Smooth muscle cell (in vitro differentiated cells): Measurements from ENCODE around the gene KCNK18. TPM values are rescaled to one million over a fixed set of nuclear protein-coding genes. Genes with fewer than 3 reads are reported as not detected.

Source experiments
- DNase-seq: peaks from one replicate; lab custom pipeline; 2025; ENCODE audit not compliant: unreplicated experiment; lab: John Stamatoyannopoulos, UW
- H2AFZ ChIP-seq: fragments of 200-600 bp; sonication (generic); 2 replicates; pipeline ENCODE4 v1.6.0; 2016; ENCODE audit warnings: antibody characterized with exemption, low read depth, mild to moderate bottlenecking
- H3F3A ChIP-seq: fragments of 200-600 bp; sonication (generic); 2 replicates; pipeline ENCODE4 v1.6.0; 2017; ENCODE audit warnings: antibody characterized with exemption, low read depth
- H3K27ac ChIP-seq: fragments of 200-600 bp; sonication (generic); 2 replicates; pipeline ENCODE4 v1.5.1; 2016; ENCODE audit warnings: low read depth, mild to moderate bottlenecking
- H3K27me3 ChIP-seq: fragments of 200-600 bp; sonication (generic); 2 replicates; pipeline ENCODE4 v1.6.1; 2016; ENCODE audit warnings: low read depth, mild to moderate bottlenecking
- H3K36me3 ChIP-seq: fragments of 200-600 bp; sonication (generic); 2 replicates; pipeline ENCODE4 v1.5.1; 2016; ENCODE audit warnings: low read depth
- H3K4me1 ChIP-seq: fragments of 200-600 bp; sonication (generic); 2 replicates; pipeline ENCODE4 v1.5.1; 2016; ENCODE audit warnings: low read depth
- H3K4me2 ChIP-seq: fragments of 200-600 bp; sonication (generic); 2 replicates; pipeline ENCODE4 v1.6.0; 2016; ENCODE audit warnings: mild to moderate bottlenecking
- H3K4me3 ChIP-seq: fragments of 200-600 bp; sonication (generic); 2 replicates; pipeline ENCODE4 v1.5.1; 2016; ENCODE audit warnings: mild to moderate bottlenecking
- H3K79me2 ChIP-seq: fragments of 200-600 bp; sonication (generic); 2 replicates; pipeline ENCODE4 v1.6.0; 2016; ENCODE audit warnings: low read depth, mild to moderate bottlenecking
- H3K9ac ChIP-seq: fragments of 200-600 bp; sonication (generic); 2 replicates; pipeline ENCODE4 v1.6.0; 2016; ENCODE audit warnings: low read depth
- H3K9me3 ChIP-seq: fragments of 200-600 bp; sonication (generic); replicated peaks from 2 replicates; pipeline ENCODE4 v1.5.1; 2016; ENCODE audit warnings: low read depth
- H4K20me1 ChIP-seq: fragments of 200-600 bp; sonication (generic); 2 replicates; pipeline ENCODE4 v1.6.0; 2016; ENCODE audit warnings: low read depth
- CTCF ChIP-seq: fragments of 200-600 bp; sonication (generic); IDR thresholded peaks from 2 replicates; pipeline ENCODE4 v1.5.1; 2017; ENCODE audit warnings: borderline replicate concordance, mild to moderate bottlenecking, antibody characterized with exemption; ENCODE audit not compliant: insufficient read depth, poor library complexity, severe bottlenecking
- WGBS: methylation state at CpG from one replicate; pipeline ENCODE4 v1.1.7; 2016; ENCODE audit warnings: low lambda C conversion rate; 5-methylcytosine and 5-hydroxymethylcytosine counted together
- polyA plus RNA-seq: library from polyadenylated mRNA; unstranded; fragments of >200 nt; fragmentation: Nextera tagmentation; extraction: Ambion mirVana; gene quantifications from 2 replicates; pipeline ENCODE4 v1.2.1, GENCODE V29; 2016
- total RNA-seq: library from RNA; depleted of rRNA; stranded (reverse); fragments of >200 nt; gene quantifications from 2 replicates; pipeline ENCODE4 v1.2.3, GENCODE V29; 2014

KCNK18 gene
- total and polyA plus RNA-seq, 2 experiments from 2014 or later: not detected

GRCh38 chr10:117249493-117250093 is 52.3 kb downstream of the KCNK18 start:
- no peak overlapping the region for H3K4me3 ChIP-seq
- no peak overlapping the region for H2AFZ ChIP-seq
- no peak for DNase-seq
- no peak for TF ChIP-seq CTCF
- no peaks in the 10 kb centered on the region for H3K4me1 ChIP-seq
- no peak overlapping the region for H3K27ac ChIP-seq
- H3K4me2 ChIP-seq: no peak overlapping the region
- no peaks in the 10 kb centered on the region for H3F3A ChIP-seq
- no peak overlapping the region for H3K9ac ChIP-seq
- H3K36me3 ChIP-seq: no peaks in the 10 kb centered on the region
- H3K27me3 ChIP-seq: peaks cover 16% of the 10 kb centered on the region
- no peaks in the 10 kb centered on the region for H4K20me1 ChIP-seq
- H3K9me3 ChIP-seq: no peaks in the 10 kb centered on the region
- no peaks in the 10 kb centered on the region for H3K79me2 ChIP-seq
- WGBS: 74% methylated on average over 6 of the region's 6 CpGs

GRCh38 chr10:117250411-117250810 is 53.1 kb downstream of the KCNK18 start:
- H3K9me3 ChIP-seq: no peaks in the 10 kb centered on the region
- no peaks in the 10 kb centered on the region for H4K20me1 ChIP-seq
- H2AFZ ChIP-seq: no peak overlapping the region
- H3F3A ChIP-seq: no peaks in the 10 kb centered on the region
- TF ChIP-seq CTCF: no peak
- 73% methylated on average over 7 of the region's 7 CpGs for WGBS
- no peaks in the 10 kb centered on the region for H3K36me3 ChIP-seq
- H3K4me3 ChIP-seq: no peak overlapping the region
- DNase-seq: no peak
- H3K4me1 ChIP-seq: no peaks in the 10 kb centered on the region
- no peak overlapping the region for H3K4me2 ChIP-seq
- peaks cover 10% of the 10 kb centered on the region for H3K27me3 ChIP-seq
- no peak overlapping the region for H3K9ac ChIP-seq
- no peak overlapping the region for H3K27ac ChIP-seq
- H3K79me2 ChIP-seq: no peaks in the 10 kb centered on the region

- no peak for TF ChIP-seq CTCF
- 83% methylated on average over 9 of the region's 9 CpGs for WGBS
- Histone ChIP-seq H3K9me3 (no peaks in the 10 kb centered on the region), H3F3A (no peaks in the 10 kb centered on the region), H2AFZ (no peak overlapping the region), H3K27ac (no peak overlapping the region), H3K4me1 (no peaks in the 10 kb centered on the region), H3K9ac (no peak overlapping the region), H3K4me3 (no peak overlapping the region), H3K4me2 (no peak overlapping the region), H3K36me3 (no peaks in the 10 kb centered on the region), H4K20me1 (no peaks in the 10 kb centered on the region), H3K27me3 (peaks cover 6% of the 10 kb centered on the region), H3K79me2 (no peaks in the 10 kb centered on the region)
- no peak for DNase-seq
Measured at GRCh38 chr10:117253908-117254307, 56.6 kb downstream of the KCNK18 start.

- Histone ChIP-seq H4K20me1 (no peaks in the 10 kb centered on the region), H3K4me3 (no peak overlapping the region)
Measured at GRCh38 chr10:117254338-117254737, 57.0 kb downstream of the KCNK18 start.

More at GRCh38 chr10:117254338-117254737, 57.0 kb downstream of the KCNK18 start:
- Histone ChIP-seq H3K4me1 (no peaks in the 10 kb centered on the region), H3K79me2 (no peaks in the 10 kb centered on the region), H2AFZ (no peak overlapping the region), H3K27ac (no peak overlapping the region), H3K4me2 (no peak overlapping the region), H3K9me3 (no peaks in the 10 kb centered on the region), H3K27me3 (peaks cover 8% of the 10 kb centered on the region), H3K9ac (no peak overlapping the region), H3F3A (no peaks in the 10 kb centered on the region), H3K36me3 (no peaks in the 10 kb centered on the region)
- DNase-seq: no peak
- TF ChIP-seq CTCF: no peak
- 80% methylated on average over 9 of the region's 9 CpGs for WGBS
